Fibroblast of skin of right quadriceps (primary cell): ENCODE results near the gene HELZ.
A peak's percentile ranks its signal among the peaks of the same experiment; 100 is the strongest.
"Not testable (repeated sequence)": the region's sequence is repeated elsewhere in the genome, so short reads cannot be mapped to it uniquely, and the experiment has no call there.

ENCODE experiments used
- DNase-seq: peaks from one replicate; pipeline ENCODE4 v3.0.0-alpha.2; 2013

Gene HELZ

DNA sequence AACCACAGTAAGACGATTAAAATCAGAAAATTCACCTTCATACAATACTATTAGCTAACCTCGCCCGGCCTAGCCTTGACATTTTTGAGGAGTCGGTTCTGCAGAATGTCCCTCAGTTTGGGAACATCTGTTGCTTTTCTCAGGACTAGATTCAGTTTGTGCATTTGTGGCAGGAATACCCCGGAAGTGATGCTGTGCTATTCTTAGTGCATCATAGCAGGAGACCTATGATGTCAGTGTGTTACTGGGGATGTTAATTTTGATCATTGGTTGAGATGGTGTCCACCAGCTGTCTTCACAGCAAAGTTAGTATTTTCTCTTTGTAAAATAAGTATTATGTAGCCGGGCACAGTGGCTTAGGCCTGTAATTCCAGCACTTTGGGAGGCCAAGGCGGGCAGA, 21.5 kb upstream of the HELZ start:
- no peak for DNase-seq

DNA sequence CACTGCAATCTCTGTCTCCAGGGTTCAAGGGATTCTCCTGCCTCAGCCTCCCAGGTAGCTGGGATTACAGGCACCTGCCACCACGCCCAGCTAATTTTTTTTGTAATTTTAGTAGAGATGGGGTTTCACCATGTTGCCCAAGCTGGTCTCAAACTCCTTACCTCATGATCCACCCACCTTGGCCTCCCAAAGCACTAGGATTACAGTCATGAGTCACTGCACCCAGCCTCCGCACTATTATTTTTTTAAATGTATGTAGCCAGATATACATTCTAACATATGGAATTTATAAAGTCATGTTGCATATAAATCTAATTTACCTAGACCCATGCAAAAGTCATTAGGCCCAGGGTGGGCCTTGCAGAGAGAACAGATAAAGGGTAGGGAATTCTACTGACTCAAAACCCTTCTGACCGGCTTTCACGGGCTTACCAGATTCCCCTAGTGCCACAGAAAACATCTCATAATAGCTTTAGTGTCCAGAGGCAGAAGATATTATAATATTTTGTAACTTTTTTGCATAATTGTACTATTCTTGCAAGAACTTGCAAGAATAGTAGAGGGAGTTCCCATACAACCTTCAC, 20.5 kb upstream of the HELZ start:
- peak; percentile 27 for DNase-seq

- DNase-seq = no peak
Measured at GRCh38 chr17:67262435-67263117, 17.6 kb upstream of the HELZ start.

DNA sequence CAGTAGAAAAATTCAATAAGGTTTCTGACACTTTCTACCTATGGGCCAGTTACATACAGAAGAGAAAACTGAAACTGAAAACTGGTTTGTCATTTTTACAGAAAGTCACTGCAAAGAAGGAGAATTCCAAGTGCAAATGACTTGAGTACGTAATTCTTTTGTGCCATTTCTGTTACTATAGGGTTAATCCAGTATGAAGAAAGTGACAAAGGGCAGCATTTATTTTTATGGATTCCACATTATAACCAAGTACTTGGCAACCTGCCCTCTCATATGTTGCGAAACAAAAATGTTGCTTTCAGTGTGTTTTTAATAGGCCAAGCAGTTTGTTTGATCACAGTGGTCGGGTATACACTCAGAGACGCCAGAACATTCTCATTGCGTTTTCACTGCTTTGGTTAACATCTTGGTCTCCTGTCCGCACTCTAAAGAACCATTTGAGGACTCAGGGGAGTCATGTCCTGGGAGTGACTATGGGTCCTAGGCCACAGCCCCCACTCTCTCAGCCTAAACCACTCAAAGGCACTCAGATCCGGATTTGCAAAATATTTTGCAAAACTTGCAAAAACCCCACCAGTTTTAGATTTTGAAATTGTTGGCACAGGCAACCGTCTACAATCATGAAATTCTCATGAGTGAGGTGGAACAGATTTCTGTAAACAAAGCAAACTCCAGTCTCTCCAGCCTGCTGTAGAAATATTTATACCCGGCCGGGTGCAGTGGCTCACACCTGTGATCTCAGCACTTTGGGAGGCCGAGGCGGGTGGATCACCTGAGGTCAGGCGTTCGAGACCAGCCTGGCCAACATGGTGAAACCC, 15.4 kb upstream of the HELZ start:
- DNase-seq = peak; percentile 90

DNA sequence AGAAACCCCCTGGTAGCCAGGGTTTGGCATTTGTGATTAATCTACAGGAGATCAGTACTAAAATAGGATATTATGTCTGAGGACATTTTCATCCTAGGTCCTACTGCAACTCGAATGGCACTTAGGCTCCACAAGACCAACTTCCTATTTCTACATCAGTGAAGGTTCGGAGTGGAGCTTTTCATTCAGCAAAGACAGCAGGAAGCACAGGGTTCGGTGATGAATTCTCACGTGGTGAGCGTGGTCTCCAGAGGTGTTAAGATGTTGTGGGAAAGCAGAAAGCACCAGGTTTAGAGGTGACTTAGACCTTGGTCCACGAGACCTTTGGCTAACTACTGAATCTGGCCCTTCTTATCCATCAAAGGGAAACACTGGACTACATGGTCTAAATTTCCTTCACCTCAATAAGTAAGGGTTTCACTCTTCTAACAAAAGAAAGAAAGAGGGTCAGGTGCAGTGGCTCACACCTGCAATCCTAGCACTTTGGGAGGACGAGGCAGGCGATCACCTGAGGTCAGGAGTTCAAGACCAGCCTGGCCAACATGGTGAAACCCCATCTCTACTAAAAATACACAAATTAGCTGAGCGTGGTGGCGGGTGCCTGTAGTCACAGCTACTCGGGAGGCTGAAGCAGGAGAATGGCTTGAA, 13.9 kb upstream of the HELZ start:
- no peak for DNase-seq

GRCh38 chr17:67256075-67256732, 11.2 kb upstream of the HELZ start:
- DNase-seq = no peak

DNA sequence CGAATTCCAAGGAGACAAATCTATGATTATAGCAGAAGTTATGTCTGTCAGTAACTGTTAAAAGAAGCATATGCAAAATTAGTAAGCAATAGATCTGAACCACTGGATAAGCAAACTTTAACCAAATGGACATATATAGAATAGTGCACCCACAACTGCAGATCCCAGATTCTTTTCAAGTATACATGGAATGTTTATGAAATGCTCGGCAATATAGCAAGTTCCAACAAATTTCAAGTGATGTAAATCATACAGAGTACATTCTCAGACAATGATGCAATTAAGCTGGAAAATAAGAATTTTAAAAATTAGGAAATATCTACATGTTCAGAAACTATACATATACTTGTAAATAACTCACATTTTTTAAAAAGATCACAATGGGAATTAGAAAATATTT, 8.4 kb upstream of the HELZ start:
- peak; percentile 83 for DNase-seq

DNA sequence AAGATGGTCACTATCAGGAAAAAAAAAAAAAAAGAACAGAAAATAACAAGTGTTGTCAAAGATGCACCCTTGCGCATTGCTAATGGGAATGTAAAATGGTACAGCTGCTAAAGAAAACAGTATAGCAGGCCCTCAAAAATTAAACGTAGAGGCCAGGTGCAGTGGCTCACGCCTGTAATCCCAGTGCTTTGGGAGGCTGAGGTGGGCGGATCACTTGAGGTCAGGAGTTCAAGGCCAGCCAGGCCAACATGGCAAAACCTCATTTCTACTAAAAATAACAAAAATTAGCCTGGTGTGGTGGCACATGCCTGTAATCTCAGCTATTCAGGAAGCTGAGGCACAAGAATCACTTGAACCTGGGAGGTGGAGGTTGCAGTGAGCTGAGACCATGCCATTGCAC, 6.6 kb upstream of the HELZ start:
- DNase-seq = not testable (repeated sequence)

DNA sequence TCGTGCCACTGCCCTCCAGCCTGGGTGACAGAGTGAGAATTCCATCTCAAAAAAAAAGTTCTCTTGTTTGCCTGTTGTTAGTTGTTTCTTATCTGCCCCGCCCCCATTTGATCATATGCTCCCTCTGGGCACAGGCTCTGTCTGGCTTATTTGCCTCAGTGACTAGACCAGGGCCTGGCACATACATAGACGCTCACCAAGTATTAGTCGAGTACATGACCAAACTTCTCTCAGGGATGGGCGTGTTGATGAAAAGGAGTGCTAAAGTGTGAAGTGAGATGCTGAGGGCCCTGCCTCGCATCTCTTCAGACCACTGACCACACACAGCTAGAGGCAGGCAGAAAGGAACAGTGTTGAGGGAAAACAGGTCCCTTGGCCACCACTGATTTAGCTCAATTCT, 3.3 kb upstream of the HELZ start:
- DNase-seq = no peak

GRCh38 chr17:67247416-67247900, 2.5 kb upstream of the HELZ start:
- DNase-seq = no peak

DNA sequence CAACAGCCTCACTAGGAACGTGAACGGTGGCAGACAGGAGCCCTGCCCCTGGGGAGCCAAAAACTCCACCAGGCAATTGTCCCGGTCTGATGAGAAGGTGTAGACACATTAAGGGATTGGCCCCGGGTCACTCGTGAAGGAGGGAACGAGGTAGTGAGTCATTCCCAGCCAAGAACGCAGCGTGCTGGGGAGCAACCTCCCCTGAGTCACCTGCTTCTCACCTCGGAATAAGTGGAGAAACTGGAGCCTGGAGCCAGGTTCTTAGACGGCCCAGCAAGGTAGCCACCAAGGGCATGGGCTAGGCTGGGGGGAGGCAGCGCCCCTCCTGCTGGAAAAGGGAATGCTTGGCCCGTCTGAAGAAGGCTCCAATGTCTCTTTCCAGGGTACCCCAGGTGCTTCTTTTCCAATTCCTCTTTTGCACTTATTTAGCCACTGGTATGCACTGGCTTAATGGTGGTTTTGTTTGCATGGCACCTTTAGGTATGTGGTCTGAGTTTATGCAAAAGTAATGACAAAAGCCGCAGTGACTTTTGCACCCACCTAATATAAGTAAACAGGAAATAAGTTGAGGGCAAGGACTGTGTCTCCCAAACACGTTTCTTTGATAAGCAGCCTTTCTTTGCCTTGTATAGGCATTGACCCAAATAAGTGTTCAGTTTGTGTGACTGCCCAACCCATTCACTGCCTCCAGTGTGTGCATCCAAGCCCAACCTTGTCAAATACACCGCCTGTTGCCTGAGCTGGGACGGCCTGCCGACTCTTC, 1.8 kb upstream of the HELZ start:
- peak; percentile 40 for DNase-seq

- DNase-seq = no peak
Measured at GRCh38 chr17:67246403-67246652, 1.3 kb upstream of the HELZ start.

GRCh38 chr17:67245694-67246402, 852 bp upstream of the HELZ start:
- no peak for DNase-seq

DNA sequence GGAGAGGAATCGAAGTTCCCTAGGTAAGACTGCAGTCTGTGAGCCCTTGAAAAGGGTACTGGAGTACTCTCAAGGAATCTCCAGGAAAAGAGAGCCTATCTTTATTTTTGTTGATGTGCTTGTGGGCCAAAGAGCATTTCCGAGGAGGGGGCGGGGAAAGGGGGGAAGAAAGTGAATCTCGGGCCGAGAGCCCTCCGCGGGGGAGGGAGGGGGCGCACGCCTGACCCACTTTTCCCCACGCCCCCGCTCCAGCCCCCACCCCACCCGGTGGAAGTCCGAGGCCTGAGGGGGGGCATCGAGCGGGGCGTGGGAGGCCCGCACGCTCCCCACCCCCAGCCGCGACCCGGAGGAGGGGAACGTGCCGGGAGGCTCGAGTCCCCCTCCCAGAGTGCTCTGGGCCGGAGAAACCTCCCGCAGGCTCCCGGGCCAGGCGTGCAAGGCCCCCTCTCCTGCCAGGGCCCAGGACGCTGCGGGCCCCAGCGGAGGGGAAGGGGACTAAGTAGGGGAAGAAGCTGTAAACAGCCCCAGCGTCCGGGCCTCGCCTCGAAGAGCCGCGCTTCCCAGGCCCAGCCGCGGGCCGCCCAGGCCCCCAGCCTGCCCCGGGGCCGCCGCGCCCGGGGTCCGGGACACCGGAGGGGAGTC, 444 bp downstream of the HELZ start:
- DNase-seq = no peak

- DNase-seq = no peak
Measured at GRCh38 chr17:67243284-67243683, 1.7 kb downstream of the HELZ start.

DNA sequence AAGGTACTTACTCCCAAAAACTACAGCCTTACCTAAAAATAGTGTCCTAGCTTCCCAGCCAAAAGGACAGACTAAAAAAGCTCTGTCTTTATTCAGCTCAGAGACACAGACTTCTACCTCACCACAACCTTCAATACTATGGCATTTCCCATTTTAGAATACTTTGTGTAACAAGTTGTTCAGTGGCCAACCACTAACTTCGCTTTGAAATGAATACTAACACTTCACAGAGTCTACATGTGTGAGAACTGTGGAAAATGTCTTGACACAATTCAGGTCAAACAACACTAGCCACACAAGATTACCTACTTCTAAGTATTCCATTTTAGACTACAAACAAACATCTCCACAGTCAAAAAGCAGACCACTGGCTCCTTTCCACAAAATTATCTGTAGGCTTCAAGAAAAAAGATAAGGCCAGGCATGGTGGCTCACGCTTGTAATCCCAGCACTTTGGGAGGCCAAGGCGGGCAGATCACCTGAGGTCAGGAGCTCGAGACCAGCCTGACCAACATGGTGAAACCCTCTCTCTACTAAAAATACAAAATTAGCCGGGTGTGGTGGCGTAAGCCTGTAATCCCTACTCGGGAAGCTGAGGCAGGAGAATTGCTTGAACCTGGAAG, 3.2 kb downstream of the HELZ start:
- no peak for DNase-seq

DNA sequence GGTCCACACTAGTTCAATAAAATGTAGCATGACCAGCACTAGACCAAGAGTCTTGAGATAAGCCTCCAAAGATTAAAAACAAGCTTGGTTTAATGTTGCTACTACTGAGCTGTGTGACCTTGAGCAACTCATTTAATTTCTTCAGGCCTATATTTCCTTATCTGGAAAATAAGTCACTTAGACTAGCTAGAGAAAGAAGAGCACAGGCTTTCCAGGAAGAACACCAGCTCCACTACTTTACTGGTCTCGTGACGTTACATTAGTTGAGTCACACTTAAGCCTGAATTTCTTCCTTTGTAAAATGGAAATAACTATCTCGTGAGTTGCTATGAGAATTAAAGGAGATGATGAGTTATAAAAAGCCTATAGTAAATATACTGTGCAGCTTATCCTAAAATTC, 5.4 kb downstream of the HELZ start:
- DNase-seq = peak; percentile 76

GRCh38 chr17:67238991-67239390, 6.0 kb downstream of the HELZ start:
- no peak for DNase-seq

DNA sequence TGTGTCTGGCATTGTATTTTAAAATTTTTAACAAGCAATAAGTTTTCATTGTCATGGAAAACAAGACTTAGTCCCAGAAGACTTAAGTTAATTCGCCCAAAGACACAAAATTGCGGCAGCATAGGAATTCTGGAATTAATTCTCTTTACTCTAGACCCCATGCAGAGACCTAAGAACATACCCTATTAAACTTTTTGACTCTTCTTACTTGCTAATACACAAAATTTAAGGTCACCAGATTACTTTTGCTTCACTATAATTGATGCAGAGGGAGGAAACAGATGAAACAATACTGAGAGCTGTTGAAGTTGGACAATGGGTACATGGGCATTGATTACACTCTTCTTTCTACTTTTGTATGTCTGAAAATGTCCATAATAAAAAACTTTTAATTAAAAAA, 12.6 kb downstream of the HELZ start:
- no peak for DNase-seq

DNA sequence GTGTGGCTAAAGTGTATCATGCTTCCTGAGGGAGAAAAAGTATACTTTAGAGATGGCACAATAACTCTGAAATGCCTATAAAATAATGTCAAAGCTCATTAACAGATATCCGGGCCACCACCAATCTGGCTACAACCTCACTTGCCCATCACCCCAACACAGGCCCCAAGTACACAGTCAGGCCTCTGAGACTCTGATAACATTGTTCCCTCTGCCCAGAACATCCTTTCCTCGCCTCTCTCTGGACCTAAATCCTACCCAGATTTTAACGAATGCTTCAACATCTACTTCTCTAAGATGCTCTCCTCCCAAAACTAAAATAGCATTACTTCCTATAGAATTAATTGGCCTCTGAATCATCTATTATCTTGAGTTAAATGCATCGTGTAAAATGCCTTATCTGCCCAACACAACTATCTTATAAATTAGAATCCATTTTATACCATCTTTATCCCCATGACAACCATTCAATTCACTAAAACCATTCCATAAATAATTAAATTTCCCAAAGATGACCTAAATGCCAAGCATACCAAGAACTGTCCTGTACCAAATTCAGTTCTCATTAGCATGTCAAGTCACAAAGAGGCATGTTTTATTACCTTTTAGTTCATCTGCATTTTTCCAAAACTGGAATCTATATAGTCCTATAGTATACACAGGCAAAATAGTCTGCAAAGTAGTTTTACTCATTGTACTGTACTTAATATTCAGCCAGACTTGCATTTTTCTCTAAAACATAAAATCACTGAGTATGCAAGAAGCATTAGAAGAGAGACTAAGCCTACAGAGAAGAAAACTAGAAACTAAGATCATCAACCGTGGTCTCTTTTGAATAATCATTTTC, 15.7 kb downstream of the HELZ start:
- DNase-seq = no peak
